Mesendoderm (in vitro differentiated cells): ENCODE results near the gene CKAP2L.

Experiments used
- DNase-seq: peaks from one replicate; pipeline ENCODE4 v3.0.0; 2013
- H2AK5ac ChIP-seq: 2 replicates; pipeline ENCODE4 v1.6.1; 2013; ENCODE audit warnings: low read length, inconsistent platforms
- H2BK120ac ChIP-seq: 2 replicates; pipeline ENCODE4 v1.6.1; 2013; ENCODE audit warnings: low read depth, mild to moderate bottlenecking, low read length, moderate library complexity, mixed read lengths
- H2BK15ac ChIP-seq: replicated peaks from 2 replicates; pipeline ENCODE4 v1.6.1; 2013; ENCODE audit warnings: low read depth, mild to moderate bottlenecking, moderate library complexity
- H2BK5ac ChIP-seq: 2 replicates; pipeline ENCODE4 v1.6.1; 2013; ENCODE audit warnings: low read length, inconsistent platforms
- H3K18ac ChIP-seq: 2 replicates; pipeline ENCODE4 v1.6.1; 2013; ENCODE audit warnings: mild to moderate bottlenecking, low read length, mixed read lengths
- H3K23ac ChIP-seq: one replicate; pipeline ENCODE4 v1.6.1; 2013; ENCODE audit warnings: low read length
- H3K27ac ChIP-seq: 2 replicates; pipeline ENCODE4 v1.5.1; 2013; ENCODE audit warnings: low read depth, mild to moderate bottlenecking, inconsistent platforms, low read length, moderate library complexity
- H3K27me3 ChIP-seq: 2 replicates; pipeline ENCODE4 v1.6.1; 2013; ENCODE audit warnings: low read length, control low read depth, mild to moderate bottlenecking, inconsistent platforms; ENCODE audit not compliant: insufficient read depth, poor library complexity
- H3K36me3 ChIP-seq: 2 replicates; pipeline ENCODE4 v1.6.1; 2013; ENCODE audit warnings: low read length, inconsistent platforms; ENCODE audit not compliant: control insufficient read depth, insufficient read depth
- H3K4ac ChIP-seq: one replicate; pipeline ENCODE4 v1.6.1; 2013; ENCODE audit warnings: low read depth, mild to moderate bottlenecking, low read length, moderate library complexity
- H3K4me1 ChIP-seq: 2 replicates; pipeline ENCODE4 v1.6.1; 2013; ENCODE audit warnings: low read depth, low read length, inconsistent platforms; ENCODE audit not compliant: control insufficient read depth
- H3K4me2 ChIP-seq: 2 replicates; pipeline ENCODE4 v1.6.1; 2013; ENCODE audit warnings: low read length
- H3K4me3 ChIP-seq: 2 replicates; pipeline ENCODE4 v1.5.1; 2013; ENCODE audit warnings: mild to moderate bottlenecking, low read length
- H3K56ac ChIP-seq: one replicate; pipeline ENCODE4 v1.6.1; 2013; ENCODE audit warnings: low read length
- H3K79me1 ChIP-seq: 2 replicates; pipeline ENCODE4 v1.6.1; 2013; ENCODE audit warnings: low read length, inconsistent platforms
- H3K79me2 ChIP-seq: 2 replicates; pipeline ENCODE4 v1.6.1; 2013; ENCODE audit warnings: mild to moderate bottlenecking, low read length; ENCODE audit not compliant: control insufficient read depth, insufficient read depth
- H3K9ac ChIP-seq: 2 replicates; pipeline ENCODE4 v1.6.1; 2013; ENCODE audit warnings: low read length, inconsistent platforms
- H4K5ac ChIP-seq: one replicate; pipeline ENCODE4 v1.6.1; 2013; ENCODE audit warnings: low read length
- H4K8ac ChIP-seq: one replicate; pipeline ENCODE4 v1.6.1; 2013; ENCODE audit warnings: low read depth, mild to moderate bottlenecking, control low read depth, low read length, moderate library complexity
- WGBS: extraction: QIAGEN DNeasy Blood & Tissue Kit; methylation state at CpG from one replicate; pipeline ENCODE4 v1.1.7; 2013; ENCODE audit warnings: low lambda C conversion rate, missing lambda C conversion rate; ENCODE audit not compliant: insufficient coverage; ENCODE audit errors: extremely low coverage; 5-methylcytosine and 5-hydroxymethylcytosine counted together

The CKAP2L gene

DNA sequence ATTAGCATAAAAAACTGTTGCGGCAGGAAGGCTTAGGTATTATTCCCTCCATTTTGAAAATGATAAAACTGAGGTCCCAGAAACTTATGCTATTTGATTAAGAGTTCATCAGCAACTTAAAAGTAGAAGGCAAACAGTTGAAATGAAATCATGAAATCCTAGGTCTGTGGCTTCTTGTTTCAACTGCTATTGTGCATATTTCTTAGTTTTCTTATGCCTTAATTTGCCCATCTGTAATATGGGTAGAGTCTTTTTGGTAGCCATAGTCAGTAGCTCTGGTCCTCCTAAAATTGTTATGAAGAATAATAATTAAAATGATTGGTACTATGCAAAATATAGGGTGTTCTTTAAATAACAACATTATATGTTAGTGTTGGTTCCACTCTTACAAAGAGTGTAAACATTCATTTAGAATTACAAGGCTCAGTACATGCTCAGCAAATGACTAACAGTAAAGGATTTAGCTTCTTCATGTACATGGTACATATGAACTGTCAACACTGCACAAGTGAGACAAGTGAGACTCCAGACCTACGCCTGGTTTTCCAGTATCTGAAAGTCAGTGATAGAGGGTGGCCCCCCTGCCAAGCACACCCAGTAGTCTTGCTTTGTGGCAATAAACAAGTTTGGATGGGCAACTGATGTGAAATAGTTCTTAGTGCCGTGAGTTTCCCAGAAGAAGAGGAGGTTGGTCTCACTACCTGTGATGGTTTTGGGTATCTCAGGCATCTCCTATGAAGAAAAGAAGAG lies 10.3 kb upstream of the CKAP2L start:
- Histone ChIP-seq H3K4ac (no peak overlapping the region), H2BK5ac (no peak overlapping the region), H3K79me1 (no peaks in the 10 kb centered on the region), H3K18ac (no peak overlapping the region), H3K23ac (no peak overlapping the region), H3K4me2 (no peak overlapping the region), H3K36me3 (no peaks in the 10 kb centered on the region), H3K56ac (no peak overlapping the region), H3K27ac (no peak overlapping the region), H4K5ac (no peak overlapping the region), H3K9ac (no peak overlapping the region), H3K4me1 (no peaks in the 10 kb centered on the region), H2BK120ac (no peak overlapping the region), H3K79me2 (no peaks in the 10 kb centered on the region), H2AK5ac (no peak overlapping the region), H3K27me3 (no peaks in the 10 kb centered on the region), H4K8ac (no peak overlapping the region), H3K4me3 (no peak overlapping the region), H2BK15ac (no peak overlapping the region)
- no peak for DNase-seq
- no CpG with 5 or more reads among the region's 3 CpGs for WGBS

DNA sequence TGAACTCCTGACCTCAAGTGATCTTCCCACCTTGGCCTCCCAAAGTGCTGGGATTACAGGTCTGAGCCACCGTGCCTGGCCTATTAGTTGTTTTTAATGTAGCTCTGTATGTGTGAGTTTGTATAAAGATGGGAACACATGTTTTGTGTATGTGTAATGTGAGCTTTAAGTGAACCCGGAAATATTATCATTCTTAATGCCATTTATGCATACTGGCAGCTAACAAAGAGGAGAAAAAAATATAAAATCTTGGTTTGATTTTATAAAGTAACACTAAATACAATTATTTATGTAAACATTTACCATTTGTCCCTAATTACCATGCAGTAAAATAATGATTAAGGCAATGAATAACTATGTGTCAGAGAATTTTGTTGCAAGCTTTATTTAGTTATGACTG lies 9.1 kb upstream of the CKAP2L start:
- H3K56ac ChIP-seq = no peak overlapping the region
- H3K9ac ChIP-seq = no peak overlapping the region
- H2BK15ac ChIP-seq = no peak overlapping the region
- H2AK5ac ChIP-seq = no peak overlapping the region
- H3K4me2 ChIP-seq = no peak overlapping the region
- H4K5ac ChIP-seq = no peak overlapping the region
- H3K4ac ChIP-seq = no peak overlapping the region
- no peaks in the 10 kb centered on the region for H3K4me1 ChIP-seq
- H3K23ac ChIP-seq = no peak overlapping the region
- no peak overlapping the region for H3K27ac ChIP-seq
- no peak overlapping the region for H3K18ac ChIP-seq
- no peak overlapping the region for H2BK120ac ChIP-seq
- H3K36me3 ChIP-seq = no peaks in the 10 kb centered on the region
- H3K79me1 ChIP-seq = no peaks in the 10 kb centered on the region
- DNase-seq = no peak
- no peaks in the 10 kb centered on the region for H3K27me3 ChIP-seq
- H3K79me2 ChIP-seq = no peaks in the 10 kb centered on the region
- no peak overlapping the region for H4K8ac ChIP-seq
- H3K4me3 ChIP-seq = no peak overlapping the region
- H2BK5ac ChIP-seq = no peak overlapping the region
- no CpG with 5 or more reads among the region's 2 CpGs for WGBS

DNA sequence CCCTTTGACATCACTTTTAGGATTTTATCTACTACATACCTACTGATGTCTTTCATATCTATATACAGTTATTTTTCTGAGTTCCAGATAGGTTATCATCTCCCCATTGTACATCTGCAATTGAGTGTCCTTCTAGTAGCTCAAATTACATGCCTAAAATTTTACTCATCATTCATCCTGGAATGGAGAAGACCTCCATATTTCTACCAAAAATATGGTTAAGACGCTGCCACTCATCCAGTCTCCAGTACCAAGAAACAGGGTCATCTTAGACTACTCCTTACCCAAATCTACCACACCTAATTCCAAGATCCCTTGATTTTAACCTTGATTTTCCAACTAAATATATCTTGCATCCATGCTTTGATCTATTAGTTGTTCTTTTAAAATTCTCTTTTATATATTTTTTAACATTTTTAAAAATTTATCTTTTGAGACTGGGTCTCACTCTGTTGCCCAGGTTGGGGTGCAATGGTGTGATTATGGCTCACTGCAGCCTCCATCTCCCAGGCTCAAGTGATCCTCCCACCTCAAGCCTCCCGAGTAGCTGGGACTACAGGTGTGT lies 8.6 kb upstream of the CKAP2L start:
- no peak overlapping the region for H3K4ac ChIP-seq
- H2BK15ac ChIP-seq = no peak overlapping the region
- no peak overlapping the region for H3K18ac ChIP-seq
- no peak overlapping the region for H3K27ac ChIP-seq
- H3K4me1 ChIP-seq = no peaks in the 10 kb centered on the region
- no peak overlapping the region for H2AK5ac ChIP-seq
- H3K79me2 ChIP-seq = no peaks in the 10 kb centered on the region
- no peak overlapping the region for H3K4me3 ChIP-seq
- no peak overlapping the region for H4K5ac ChIP-seq
- H3K27me3 ChIP-seq = no peaks in the 10 kb centered on the region
- no peak overlapping the region for H2BK120ac ChIP-seq
- H2BK5ac ChIP-seq = no peak overlapping the region
- H3K4me2 ChIP-seq = no peak overlapping the region
- H3K36me3 ChIP-seq = no peaks in the 10 kb centered on the region
- no peak overlapping the region for H3K23ac ChIP-seq
- H3K79me1 ChIP-seq = no peaks in the 10 kb centered on the region
- no CpG with 5 or more reads among the region's 2 CpGs for WGBS
- no peak for DNase-seq
- H3K56ac ChIP-seq = no peak overlapping the region
- H3K9ac ChIP-seq = no peak overlapping the region
- no peak overlapping the region for H4K8ac ChIP-seq

DNA sequence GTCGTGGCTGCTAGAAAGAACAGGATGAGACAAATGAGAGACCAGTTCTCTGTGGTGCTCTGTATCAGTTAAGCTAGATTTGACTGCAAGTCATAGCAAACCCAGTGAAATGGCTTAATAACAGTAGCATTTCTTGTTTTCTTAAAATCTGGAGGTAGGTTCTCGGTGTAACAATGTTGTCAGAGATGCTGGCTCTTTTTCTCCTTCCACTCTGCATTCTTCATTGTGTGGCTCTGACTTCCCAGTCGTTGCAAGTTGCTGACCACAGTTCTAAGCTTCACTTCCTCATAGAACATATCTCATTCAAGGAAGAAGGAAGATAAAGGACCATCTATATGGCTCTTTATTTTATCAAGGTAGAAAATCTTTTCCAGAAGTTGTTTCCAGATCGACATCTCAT lies 7.9 kb upstream of the CKAP2L start:
- Histone ChIP-seq H3K56ac (no peak overlapping the region), H3K18ac (no peak overlapping the region), H3K27ac (no peak overlapping the region), H3K36me3 (no peaks in the 10 kb centered on the region), H3K4me3 (no peak overlapping the region), H3K27me3 (no peaks in the 10 kb centered on the region), H3K23ac (no peak overlapping the region), H4K5ac (no peak overlapping the region), H3K79me2 (no peaks in the 10 kb centered on the region), H3K4ac (no peak overlapping the region), H2AK5ac (no peak overlapping the region), H3K9ac (no peak overlapping the region), H2BK120ac (no peak overlapping the region), H4K8ac (no peak overlapping the region), H3K4me1 (no peaks in the 10 kb centered on the region), H3K4me2 (no peak overlapping the region), H3K79me1 (no peaks in the 10 kb centered on the region), H2BK5ac (no peak overlapping the region), H2BK15ac (no peak overlapping the region)
- DNase-seq = no peak
- no CpG with 5 or more reads among the region's 4 CpGs for WGBS

DNA sequence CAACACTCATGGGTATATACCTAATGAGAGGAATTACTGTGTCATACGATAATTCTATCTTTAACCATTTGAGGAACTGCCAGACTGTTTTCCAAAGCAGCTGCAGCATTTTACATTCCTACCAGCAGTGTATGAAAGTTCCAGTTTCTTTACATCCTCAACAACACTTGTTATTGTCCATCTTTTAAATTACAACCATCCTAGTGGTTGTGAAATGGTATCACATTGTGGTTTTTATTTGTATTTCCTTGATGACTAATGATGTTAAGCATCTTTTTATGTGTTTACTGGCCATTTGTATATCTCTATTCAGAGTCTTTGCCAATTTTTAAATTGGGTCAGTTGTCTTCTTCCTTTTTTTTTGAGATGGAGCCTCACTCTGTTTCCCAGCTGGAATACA lies 4.0 kb upstream of the CKAP2L start:
- Histone ChIP-seq H4K5ac (no peak overlapping the region), H2BK5ac (no peak overlapping the region)

More for the DNA sequence above, 4.0 kb upstream of the CKAP2L start:
- Histone ChIP-seq H3K79me1 (peaks cover 3% of the 10 kb centered on the region), H3K18ac (no peak overlapping the region), H4K8ac (no peak overlapping the region), H3K23ac (no peak overlapping the region), H3K9ac (no peak overlapping the region), H3K56ac (no peak overlapping the region), H3K27me3 (no peaks in the 10 kb centered on the region), H3K4me2 (no peak overlapping the region), H2BK120ac (no peak overlapping the region), H2AK5ac (no peak overlapping the region), H3K27ac (no peak overlapping the region), H3K4me3 (no peak overlapping the region), H3K36me3 (no peaks in the 10 kb centered on the region), H3K4ac (no peak overlapping the region), H3K4me1 (no peaks in the 10 kb centered on the region), H2BK15ac (no peak overlapping the region), H3K79me2 (peaks cover 4% of the 10 kb centered on the region)
- no peak for DNase-seq
- no CpG with 5 or more reads among the region's 1 CpG for WGBS
